Karpas-422 (cell line): ENCODE results near the gene NET1. TPM values are rescaled to one million over a fixed set of nuclear protein-coding genes. Genes with fewer than 3 reads are reported as not detected.
"Not testable (repeated sequence)": the region's sequence is repeated elsewhere in the genome, so short reads cannot be mapped to it uniquely, and the experiment has no call there.

Source experiments
- DNase-seq: peaks from one replicate; pipeline ENCODE4 v3.0.0-alpha.2; 2015
- H2AFZ ChIP-seq: fragments of 200-600 bp; sonication (generic); 2 replicates; pipeline ENCODE4 v1.6.1; 2014; ENCODE audit warnings: antibody characterized with exemption, low read length, mixed read lengths
- H3K27ac ChIP-seq: fragments of 200-600 bp; sonication (generic); 2 replicates; pipeline ENCODE4 v1.5.1; 2014; ENCODE audit warnings: mild to moderate bottlenecking, low read length, moderate library complexity
- H3K27me3 ChIP-seq: fragments of 200-600 bp; sonication (generic); 2 replicates; pipeline ENCODE4 v1.6.1; 2014; ENCODE audit warnings: low read length, mixed read lengths
- H3K36me3 ChIP-seq: fragments of 200-600 bp; sonication (generic); 2 replicates; pipeline ENCODE4 v1.6.1; 2014; ENCODE audit warnings: low read length, mixed read lengths; ENCODE audit not compliant: insufficient read depth
- H3K4me1 ChIP-seq: fragments of 200-600 bp; sonication (generic); 2 replicates; pipeline ENCODE4 v1.6.1; 2014; ENCODE audit warnings: mild to moderate bottlenecking, low read length, mixed read lengths
- H3K4me2 ChIP-seq: fragments of 200-600 bp; sonication (generic); 2 replicates; pipeline ENCODE4 v1.6.1; 2014; ENCODE audit warnings: low read length, low read depth, mild to moderate bottlenecking; ENCODE audit not compliant: poor library complexity, severe bottlenecking
- H3K4me3 ChIP-seq: fragments of 200-600 bp; sonication (generic); 2 replicates; pipeline ENCODE4 v1.5.1; 2014; ENCODE audit warnings: mild to moderate bottlenecking, antibody characterized with exemption, low read length, mixed read lengths
- H3K79me2 ChIP-seq: fragments of 200-600 bp; sonication (generic); 2 replicates; pipeline ENCODE4 v1.6.1; 2014; ENCODE audit warnings: mild to moderate bottlenecking, low read length, mixed read lengths
- H3K9ac ChIP-seq: fragments of 200-600 bp; sonication (generic); 2 replicates; pipeline ENCODE4 v1.6.0; 2014; ENCODE audit warnings: low read length
- H3K9me2 ChIP-seq: fragments of 200-600 bp; sonication (generic), shearing (Covaris generic); replicated peaks from 2 replicates; pipeline ENCODE4 v1.6.0; 2014; ENCODE audit warnings: mild to moderate bottlenecking, low read length, moderate library complexity; ENCODE audit not compliant: insufficient read depth
- H3K9me3 ChIP-seq: fragments of 300-700, 200-600 bp; sonication (generic); 2 replicates; pipeline ENCODE4 v1.6.1; 2014; ENCODE audit warnings: low read length, mixed read lengths
- H4K20me1 ChIP-seq: fragments of 200-600 bp; sonication (generic); 2 replicates; pipeline ENCODE4 v1.6.1; 2014; ENCODE audit warnings: mild to moderate bottlenecking, antibody characterized with exemption, low read length, low read depth; ENCODE audit not compliant: insufficient read depth
- total RNA-seq: library from RNA; depleted of rRNA; stranded (reverse); fragments of >200 nt; shearing (Covaris generic); gene quantifications from 2 replicates; pipeline ENCODE4 v1.2.3, GENCODE V29; 2014; ENCODE audit warnings: low replicate concordance

The NET1 gene
- total RNA-seq, 1 experiment from 2014 or later: 37.2 TPM

DNA sequence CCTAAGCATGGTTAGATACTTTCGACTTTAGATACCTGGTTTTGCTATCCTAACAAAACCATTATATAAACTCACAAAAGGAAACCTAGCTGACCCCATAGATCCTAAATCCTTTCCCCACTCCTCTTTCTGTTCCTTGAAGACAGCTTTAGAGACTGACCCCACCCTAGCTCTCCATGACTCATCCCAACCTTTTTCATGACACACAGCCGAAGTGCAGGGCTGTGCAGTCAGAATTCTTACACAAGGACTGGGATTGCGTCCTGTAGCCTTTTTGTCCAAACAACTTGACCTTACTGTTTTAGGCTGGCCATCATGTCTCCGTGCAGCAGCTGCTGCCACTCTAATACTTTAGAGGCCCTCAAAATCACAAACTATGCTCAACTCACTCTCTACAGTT, 62.3 kb downstream of the NET1 start:
- H4K20me1 ChIP-seq, H3K4me1 ChIP-seq, H3K9ac ChIP-seq, H3K4me3 ChIP-seq, H3K36me3 ChIP-seq, H2AFZ ChIP-seq, H3K9me2 ChIP-seq, H3K9me3 ChIP-seq, H3K27me3 ChIP-seq, H3K4me2 ChIP-seq, DNase-seq, H3K79me2 ChIP-seq, H3K27ac ChIP-seq: not testable (repeated sequence)

DNA sequence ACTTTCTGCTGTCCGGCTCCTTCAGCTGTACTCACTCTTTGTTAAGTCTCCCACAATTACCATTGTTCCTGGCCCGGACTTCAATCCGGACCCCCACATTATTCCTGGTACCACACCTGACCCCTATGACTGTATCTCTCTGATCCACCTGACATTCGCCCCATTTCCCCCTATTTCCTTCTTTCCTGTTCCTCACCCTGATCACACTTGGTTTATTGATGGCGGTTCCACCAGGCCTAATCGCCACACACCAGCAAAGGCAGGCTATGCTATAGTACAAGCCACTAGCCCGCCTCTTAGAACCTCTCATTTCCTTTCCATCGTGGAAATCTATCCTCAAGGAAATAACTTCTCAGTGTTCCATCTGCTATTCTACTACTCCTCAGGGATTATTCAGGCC, 62.7 kb downstream of the NET1 start:
- H3K9me3 ChIP-seq, H3K4me3 ChIP-seq, H3K79me2 ChIP-seq, DNase-seq, H3K27me3 ChIP-seq, H3K36me3 ChIP-seq, H3K9ac ChIP-seq, H3K4me1 ChIP-seq, H3K4me2 ChIP-seq, H2AFZ ChIP-seq, H4K20me1 ChIP-seq, H3K9me2 ChIP-seq, H3K27ac ChIP-seq: not testable (repeated sequence)

DNA sequence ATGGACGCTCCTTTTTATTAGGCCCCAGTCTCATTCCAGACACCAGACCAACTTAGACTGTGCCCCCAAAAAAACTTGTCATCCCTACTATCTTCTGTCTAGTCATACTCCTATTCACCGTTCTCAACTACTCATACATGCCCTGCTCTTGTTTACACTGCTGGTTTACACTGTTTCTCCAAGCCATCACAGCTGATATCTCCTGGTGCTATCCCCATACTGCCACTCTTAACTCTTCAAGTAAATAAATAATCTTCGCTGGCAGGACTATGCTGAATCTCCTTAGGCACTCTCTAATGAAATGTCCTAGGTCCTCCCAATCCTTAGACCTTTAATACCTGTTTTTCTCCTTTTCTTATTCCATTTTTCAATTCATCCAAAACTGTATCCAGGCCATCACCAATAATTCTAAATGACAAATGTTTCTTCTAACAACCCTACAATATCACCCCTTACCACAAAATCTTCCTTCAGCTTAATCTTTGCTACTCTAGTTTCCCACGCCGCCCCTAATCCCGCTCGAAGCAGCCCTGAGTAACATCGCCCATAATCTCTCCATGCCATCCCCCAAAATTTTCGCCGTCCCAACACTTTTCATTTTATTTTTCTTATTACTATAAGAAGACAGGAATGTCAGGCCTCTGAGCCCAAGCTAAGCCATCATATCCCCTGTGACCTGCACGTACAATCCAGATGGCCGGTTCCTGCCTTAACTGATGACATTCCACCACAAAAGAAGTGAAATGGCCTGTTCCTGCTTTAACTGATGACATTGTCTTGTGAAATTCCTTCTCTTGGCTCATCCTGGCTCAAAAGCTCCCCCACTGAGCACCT, 63.8 kb downstream of the NET1 start:
- H3K27ac ChIP-seq, H3K36me3 ChIP-seq, H3K4me1 ChIP-seq, H3K9me2 ChIP-seq, H3K9me3 ChIP-seq, H3K27me3 ChIP-seq, H3K4me3 ChIP-seq, H3K79me2 ChIP-seq, DNase-seq, H2AFZ ChIP-seq, H3K4me2 ChIP-seq, H4K20me1 ChIP-seq, H3K9ac ChIP-seq: not testable (repeated sequence)

DNA sequence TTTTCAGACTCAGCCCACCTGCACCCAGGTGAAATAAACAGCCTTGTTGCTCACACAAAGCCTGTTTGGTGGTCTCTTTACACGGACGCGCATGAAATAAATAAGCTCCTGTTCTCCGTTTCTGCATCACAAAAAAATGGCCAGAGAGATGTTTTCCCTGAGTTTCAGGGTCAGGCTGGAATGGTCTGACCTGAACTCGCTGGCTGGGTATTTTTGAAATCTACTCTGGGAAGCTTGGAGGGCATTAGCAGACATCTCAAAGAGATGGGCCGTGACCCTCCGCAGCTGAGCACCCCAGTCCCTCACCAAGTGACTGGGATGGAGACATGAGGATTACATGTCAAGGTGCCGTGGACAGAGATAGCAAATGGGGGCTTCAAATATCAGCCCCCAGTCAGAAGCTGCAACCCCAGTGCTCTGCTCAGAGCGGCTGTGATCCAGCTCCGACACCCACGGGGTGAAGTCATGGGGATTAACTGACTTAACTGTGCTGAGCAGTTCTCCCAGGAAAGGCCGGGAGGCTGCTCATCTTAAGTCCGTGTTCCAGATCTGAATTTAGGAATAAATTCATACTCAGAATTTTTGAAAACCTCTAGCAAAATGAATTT, 64.7 kb downstream of the NET1 start:
- DNase-seq: no peak
- Histone ChIP-seq H3K36me3 (no peaks in the 10 kb centered on the region), H3K9me3 (no peaks in the 10 kb centered on the region), H3K9ac (no peak overlapping the region), H3K9me2 (no peaks in the 10 kb centered on the region), H3K4me3 (no peak overlapping the region), H3K4me2 (no peak overlapping the region), H2AFZ (no peak overlapping the region), H3K4me1 (no peaks in the 10 kb centered on the region), H3K79me2 (no peaks in the 10 kb centered on the region), H4K20me1 (no peaks in the 10 kb centered on the region), H3K27ac (no peak overlapping the region), H3K27me3 (no peaks in the 10 kb centered on the region)

DNA sequence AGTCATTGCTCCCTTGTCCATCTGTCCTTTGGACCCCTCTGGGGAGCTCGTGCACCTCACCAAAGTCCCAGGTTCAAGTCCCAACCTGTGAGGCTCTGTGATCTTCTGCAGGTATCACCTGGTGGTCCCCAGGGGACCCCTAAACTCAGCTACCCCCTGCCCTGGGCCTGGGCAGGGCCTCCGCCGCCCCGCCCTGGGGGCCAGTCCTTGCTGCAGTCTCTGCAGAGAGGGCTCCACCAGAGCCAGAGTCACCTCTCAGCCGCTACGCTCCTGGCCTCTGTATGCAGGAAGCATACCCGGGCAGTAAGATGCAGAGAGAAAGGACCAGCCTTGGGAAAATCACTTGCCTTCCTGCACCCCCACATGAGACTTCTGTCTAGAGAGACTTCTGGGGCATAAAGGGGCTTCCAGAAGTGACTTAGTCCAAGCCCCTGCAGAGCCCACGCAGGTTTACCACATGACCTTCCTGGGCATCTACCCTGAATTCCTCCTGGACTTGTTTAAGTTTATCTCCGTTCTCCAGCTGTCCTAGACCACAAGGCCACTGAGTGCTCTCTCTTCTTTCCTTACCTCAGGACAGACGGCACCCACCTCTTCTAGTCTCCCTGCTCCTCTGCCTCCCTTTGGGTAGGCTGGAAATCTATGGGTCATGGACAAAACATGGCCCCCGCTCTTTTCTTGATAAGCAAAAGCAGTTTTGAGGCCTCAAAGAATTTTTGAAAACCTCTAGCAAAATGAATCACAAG, 65.8 kb downstream of the NET1 start:
- no peaks in the 10 kb centered on the region for H3K36me3 ChIP-seq
- H3K9me2 ChIP-seq: no peaks in the 10 kb centered on the region
- no peak overlapping the region for H3K4me2 ChIP-seq
- DNase-seq: no peak
- H2AFZ ChIP-seq: no peak overlapping the region
- H3K27ac ChIP-seq: no peak overlapping the region
- no peaks in the 10 kb centered on the region for H3K79me2 ChIP-seq
- H3K9me3 ChIP-seq: no peaks in the 10 kb centered on the region
- no peaks in the 10 kb centered on the region for H3K27me3 ChIP-seq
- H4K20me1 ChIP-seq: no peaks in the 10 kb centered on the region
- H3K4me1 ChIP-seq: no peaks in the 10 kb centered on the region
- no peak overlapping the region for H3K4me3 ChIP-seq
- H3K9ac ChIP-seq: no peak overlapping the region

DNA sequence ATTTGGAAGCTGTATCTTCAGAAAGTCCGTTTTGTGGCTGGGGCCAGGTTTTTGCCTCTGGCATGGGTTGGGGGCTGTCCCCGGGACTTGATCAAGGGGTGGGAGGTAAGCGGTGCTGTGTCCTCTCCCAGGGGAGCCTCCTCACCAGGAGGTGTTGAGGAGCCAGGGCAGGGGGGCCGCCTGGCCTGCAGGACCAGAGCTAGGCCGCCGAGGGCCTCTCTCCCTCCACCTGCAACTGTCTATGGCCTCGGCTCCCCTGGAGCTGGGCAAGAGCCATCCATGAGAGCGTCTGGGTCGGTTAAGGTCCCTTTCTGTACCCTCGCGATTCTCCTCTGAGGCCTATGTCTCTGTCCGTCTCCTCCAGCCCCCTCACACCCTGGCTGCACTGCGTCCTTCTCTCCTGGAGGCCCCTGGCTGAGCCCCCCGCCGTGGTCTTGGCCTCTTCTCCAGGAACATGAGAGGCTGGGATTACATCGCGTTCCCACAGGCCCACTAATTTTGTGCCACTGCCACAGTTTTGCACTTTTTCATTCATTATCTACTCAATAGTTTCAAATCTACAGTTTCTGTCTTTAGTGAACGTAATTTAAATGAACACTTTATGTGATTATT, 66.4 kb downstream of the NET1 start:
- H3K27ac ChIP-seq: no peak overlapping the region
- no peak overlapping the region for H3K9ac ChIP-seq
- no peak overlapping the region for H3K4me3 ChIP-seq
- no peaks in the 10 kb centered on the region for H4K20me1 ChIP-seq
- DNase-seq: no peak
- H3K9me2 ChIP-seq: no peaks in the 10 kb centered on the region
- no peaks in the 10 kb centered on the region for H3K27me3 ChIP-seq
- H2AFZ ChIP-seq: no peak overlapping the region
- H3K4me2 ChIP-seq: no peak overlapping the region
- no peaks in the 10 kb centered on the region for H3K36me3 ChIP-seq
- H3K4me1 ChIP-seq: no peaks in the 10 kb centered on the region
- H3K9me3 ChIP-seq: no peaks in the 10 kb centered on the region
- no peaks in the 10 kb centered on the region for H3K79me2 ChIP-seq

DNA sequence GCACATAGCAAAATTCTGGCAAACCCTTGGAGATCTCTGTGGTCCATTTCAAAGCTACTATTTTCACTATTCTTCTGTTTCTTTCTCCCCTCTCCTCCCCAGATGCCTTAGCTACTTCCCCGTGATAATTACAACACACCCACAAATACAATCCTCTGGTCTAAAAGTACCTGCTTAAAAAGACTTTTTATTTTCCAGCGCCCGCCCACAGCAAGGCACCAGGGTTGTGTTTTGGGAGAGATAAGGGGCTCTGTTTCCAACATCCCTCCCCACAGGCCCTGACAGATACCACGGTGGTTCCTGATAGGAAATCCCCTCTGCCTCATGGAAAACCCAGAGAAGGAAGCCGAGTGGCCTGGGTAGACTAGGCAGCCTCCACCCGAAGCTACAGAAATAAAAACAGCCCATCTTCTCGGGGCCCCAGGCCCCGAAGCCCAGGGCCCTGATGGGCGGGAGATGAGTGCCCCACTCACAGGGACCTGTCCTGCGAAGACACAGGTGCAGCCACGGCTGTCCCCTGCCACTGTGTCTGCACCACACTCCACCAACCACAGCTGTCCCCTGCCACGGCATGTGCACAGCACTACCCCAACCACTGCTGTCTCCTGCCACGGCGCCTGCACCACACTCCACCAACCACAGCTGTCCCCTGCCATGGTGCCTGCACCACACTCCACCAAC, 67.3 kb downstream of the NET1 start:
- H3K79me2 ChIP-seq: no peaks in the 10 kb centered on the region

More for the DNA sequence above, 67.3 kb downstream of the NET1 start:
- no peak overlapping the region for H3K27ac ChIP-seq
- H3K9me2 ChIP-seq: no peaks in the 10 kb centered on the region
- H3K4me3 ChIP-seq: no peak overlapping the region
- H2AFZ ChIP-seq: no peak overlapping the region
- H3K36me3 ChIP-seq: no peaks in the 10 kb centered on the region
- H4K20me1 ChIP-seq: no peaks in the 10 kb centered on the region
- no peak overlapping the region for H3K9ac ChIP-seq
- no peaks in the 10 kb centered on the region for H3K4me1 ChIP-seq
- H3K9me3 ChIP-seq: no peaks in the 10 kb centered on the region
- no peak for DNase-seq
- H3K4me2 ChIP-seq: no peak overlapping the region
- no peaks in the 10 kb centered on the region for H3K27me3 ChIP-seq
